Measurements from ENCODE around the gene SP3. TPM values are rescaled to one million over a fixed set of nuclear protein-coding genes. Genes with fewer than 3 reads are reported as not detected.

Gene SP3
- polyA plus RNA-seq, 6 donors from 2014 or later, result 45.7 to 84.3 (median 66.9) TPM

DNA sequence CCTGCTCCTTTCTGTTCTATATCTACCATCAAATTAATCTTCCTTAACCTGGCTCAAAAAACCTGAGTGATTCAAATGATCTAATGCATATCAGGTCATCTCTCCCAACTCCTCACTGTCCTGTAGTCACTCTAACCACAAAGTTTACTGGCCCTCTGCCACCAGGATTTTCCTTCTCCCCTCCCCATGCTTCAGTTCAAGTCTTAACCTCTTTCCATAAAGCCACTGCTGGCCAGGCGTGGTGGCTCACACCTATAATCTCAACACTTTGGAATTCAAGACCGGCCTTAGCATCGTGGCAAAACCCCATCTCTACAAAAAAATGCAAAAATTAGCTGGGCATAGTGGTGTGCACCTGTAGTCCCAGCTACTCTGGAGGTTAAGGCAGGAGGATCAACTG is 7.5 kb upstream of the SP3 start:
- ATAC-seq (ENCODE audit: low read depth in 2 of 2), result no peak
- H3K36me3 Mint-ChIP-seq, result no peaks in the 10 kb centered on the region
- H3K27ac Mint-ChIP-seq, result peak overlapping the region in 1 of 6 donors; percentile 8
- no peak overlapping the region for H3K4me3 Mint-ChIP-seq
- no peaks in the 10 kb centered on the region for H3K9me3 Mint-ChIP-seq
- peaks cover 0 to 5% (median 5%) of the 10 kb centered on the region in 3 donors for H3K4me1 Mint-ChIP-seq
- no peaks in the 10 kb centered on the region for H3K27me3 Mint-ChIP-seq
- DNase-seq, result no peak

- H3K27me3 Mint-ChIP-seq, result no peaks in the 10 kb centered on the region
- no peaks in the 10 kb centered on the region for H3K9me3 Mint-ChIP-seq
- no peak for DNase-seq
- no peak overlapping the region for H3K27ac Mint-ChIP-seq
- peaks cover 0 to 5% (median 5%) of the 10 kb centered on the region in 3 donors for H3K4me1 Mint-ChIP-seq
- ATAC-seq (ENCODE audit: low read depth in 2 of 2), result no peak
- no peak overlapping the region for H3K4me3 Mint-ChIP-seq
- H3K36me3 Mint-ChIP-seq, result no peaks in the 10 kb centered on the region
These were observed 7.0 kb upstream of the SP3 start for GRCh38 chr2:173972165-173972564.

DNA sequence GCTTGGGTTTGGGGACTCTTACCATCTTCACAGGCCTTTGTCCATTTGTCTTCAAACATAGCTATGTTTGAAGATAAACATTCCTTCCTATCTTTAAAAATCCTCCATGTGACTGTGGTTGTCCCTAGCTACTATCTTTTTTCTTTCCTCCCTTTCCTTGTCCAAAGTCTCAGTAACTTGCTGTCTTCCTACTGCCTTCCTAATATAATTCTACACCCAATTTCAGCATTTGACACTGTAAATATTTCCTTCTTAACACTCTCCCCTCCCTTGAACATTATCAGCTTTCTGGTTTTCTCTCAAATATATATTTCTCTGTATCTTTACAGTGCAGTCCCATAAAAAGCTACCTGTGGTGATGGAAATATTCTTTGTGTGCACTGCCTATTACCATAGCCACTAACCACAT is 5.3 kb upstream of the SP3 start:
- Mint-ChIP-seq H3K4me3 (no peak overlapping the region), H3K27ac (no peak overlapping the region), H3K9me3 (no peaks in the 10 kb centered on the region), H3K36me3 (no peaks in the 10 kb centered on the region), H3K27me3 (no peaks in the 10 kb centered on the region), H3K4me1 (peaks cover 14 to 18% (median 16%) of the 10 kb centered on the region in 3 donors)
- no peak for ATAC-seq (ENCODE audit: low read depth in 2 of 2)
- DNase-seq, result no peak

DNA sequence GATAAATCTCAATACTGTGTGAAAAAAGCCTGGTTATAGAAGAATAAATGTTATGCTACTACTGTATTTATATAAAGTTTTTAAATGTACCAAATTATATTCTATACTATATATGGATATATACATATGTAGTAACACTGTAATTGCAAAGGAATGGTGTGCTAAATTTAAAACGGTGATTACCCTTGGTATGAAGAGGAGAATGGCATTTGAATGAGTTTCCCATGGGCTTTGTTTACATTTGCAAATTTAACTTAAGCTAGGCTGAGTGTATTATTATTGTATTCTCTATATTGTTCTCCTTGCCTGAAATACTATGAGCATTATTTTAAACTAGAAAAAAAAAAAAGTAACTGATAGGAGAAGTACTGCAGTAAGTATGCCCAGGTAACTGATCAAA is 4.7 kb upstream of the SP3 start:
- H3K27me3 Mint-ChIP-seq, result no peaks in the 10 kb centered on the region
- H3K9me3 Mint-ChIP-seq, result no peaks in the 10 kb centered on the region
- peak overlapping the region in 1 of 6 donors; percentile 4 for H3K27ac Mint-ChIP-seq
- H3K36me3 Mint-ChIP-seq, result no peaks in the 10 kb centered on the region
- no peak overlapping the region for H3K4me3 Mint-ChIP-seq
- ATAC-seq (ENCODE audit: low read depth in 2 of 2) (no peak), DNase-seq (no peak)
- H3K4me1 Mint-ChIP-seq, result peaks cover 14 to 18% (median 16%) of the 10 kb centered on the region in 3 donors

- Mint-ChIP-seq H3K9me3 (no peaks in the 10 kb centered on the region), H3K4me1 (peaks cover 14 to 18% (median 16%) of the 10 kb centered on the region in 3 donors), H3K4me3 (peak overlapping the region in 1 of 8 donors; percentile 71), H3K36me3 (no peaks in the 10 kb centered on the region), H3K27me3 (no peaks in the 10 kb centered on the region), H3K27ac (peak overlapping the region in 3 of 6 donors; percentile 39 to 88 (median 64))
- ATAC-seq (ENCODE audit: low read depth in 2 of 2) (no peak), DNase-seq (no peak)
These were observed 3.4 kb upstream of the SP3 start for GRCh38 chr2:173968551-173968950.

- H3K27ac Mint-ChIP-seq, result peak overlapping the region; percentile 98 to 99 (median 99)
- DNase-seq (no peak), ATAC-seq (ENCODE audit: low read depth in 2 of 2) (no peak)
- peaks cover 0 to 4% of the 10 kb centered on the region in 2 donors for H3K36me3 Mint-ChIP-seq
- H3K27me3 Mint-ChIP-seq, result no peaks in the 10 kb centered on the region
- no peaks in the 10 kb centered on the region for H3K9me3 Mint-ChIP-seq
- peak overlapping the region; percentile 95 to 99 (median 98) for H3K4me3 Mint-ChIP-seq
- H3K4me1 Mint-ChIP-seq, result peaks cover 26 to 34% (median 30%) of the 10 kb centered on the region in 3 donors
These were observed 1.3 kb upstream of the SP3 start for GRCh38 chr2:173966274-173967098.

DNA sequence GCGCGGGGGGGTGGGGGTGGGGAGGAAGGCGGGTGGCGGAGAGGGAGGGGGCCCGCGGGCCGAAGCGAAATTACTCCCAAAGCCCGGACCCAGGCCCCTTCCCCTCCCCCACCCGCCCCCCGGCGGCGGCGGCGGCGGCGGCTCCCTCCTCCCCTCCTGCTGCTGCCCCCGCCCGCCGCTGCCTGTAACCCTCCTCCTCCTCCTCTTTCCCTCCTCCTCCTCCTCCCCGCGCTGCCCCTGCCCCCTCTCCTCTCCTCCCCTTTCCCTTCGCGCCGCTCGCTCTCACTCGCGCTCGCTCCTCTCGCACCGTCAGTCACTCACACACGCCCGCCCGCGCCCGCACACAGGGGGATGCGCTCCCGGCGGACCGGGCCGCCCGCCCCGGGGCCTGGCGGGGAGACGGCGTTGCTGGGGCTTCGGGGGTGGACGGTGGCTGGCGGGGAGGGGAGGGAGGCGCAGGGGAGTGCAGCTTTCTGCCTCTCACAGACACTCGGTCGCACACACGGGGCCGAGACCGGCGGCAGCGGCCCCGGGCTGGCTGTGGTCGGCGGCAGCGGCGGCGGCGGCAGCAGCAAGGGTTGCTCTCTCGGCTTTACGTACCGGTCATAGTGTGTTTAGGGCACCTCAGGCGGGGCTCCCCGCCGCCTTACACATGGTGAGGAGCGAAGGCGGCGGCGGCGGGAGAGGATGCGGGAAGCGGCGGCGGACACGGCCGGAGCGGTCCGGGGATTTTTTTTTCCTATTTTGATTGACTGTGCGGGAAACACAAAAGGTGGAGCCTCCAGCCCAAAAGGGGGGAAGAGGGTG is 405 bp downstream of the SP3 start:
- peaks cover 34 to 46% (median 43%) of the 10 kb centered on the region in 3 donors for H3K4me1 Mint-ChIP-seq
- peaks cover 0 to 6% (median 0%) of the 10 kb centered on the region in 7 donors for H3K9me3 Mint-ChIP-seq
- no peaks in the 10 kb centered on the region for H3K27me3 Mint-ChIP-seq
- ATAC-seq (ENCODE audit: low read depth in 2 of 2) (peak; percentile 16 to 20), DNase-seq (peak; percentile 75)
- H3K27ac Mint-ChIP-seq, result peak overlapping the region; percentile 98 to 99 (median 99)
- H3K36me3 Mint-ChIP-seq, result peaks cover 0 to 4% of the 10 kb centered on the region in 2 donors
- H3K4me3 Mint-ChIP-seq, result peak overlapping the region; percentile 95 to 99 (median 98)

DNA sequence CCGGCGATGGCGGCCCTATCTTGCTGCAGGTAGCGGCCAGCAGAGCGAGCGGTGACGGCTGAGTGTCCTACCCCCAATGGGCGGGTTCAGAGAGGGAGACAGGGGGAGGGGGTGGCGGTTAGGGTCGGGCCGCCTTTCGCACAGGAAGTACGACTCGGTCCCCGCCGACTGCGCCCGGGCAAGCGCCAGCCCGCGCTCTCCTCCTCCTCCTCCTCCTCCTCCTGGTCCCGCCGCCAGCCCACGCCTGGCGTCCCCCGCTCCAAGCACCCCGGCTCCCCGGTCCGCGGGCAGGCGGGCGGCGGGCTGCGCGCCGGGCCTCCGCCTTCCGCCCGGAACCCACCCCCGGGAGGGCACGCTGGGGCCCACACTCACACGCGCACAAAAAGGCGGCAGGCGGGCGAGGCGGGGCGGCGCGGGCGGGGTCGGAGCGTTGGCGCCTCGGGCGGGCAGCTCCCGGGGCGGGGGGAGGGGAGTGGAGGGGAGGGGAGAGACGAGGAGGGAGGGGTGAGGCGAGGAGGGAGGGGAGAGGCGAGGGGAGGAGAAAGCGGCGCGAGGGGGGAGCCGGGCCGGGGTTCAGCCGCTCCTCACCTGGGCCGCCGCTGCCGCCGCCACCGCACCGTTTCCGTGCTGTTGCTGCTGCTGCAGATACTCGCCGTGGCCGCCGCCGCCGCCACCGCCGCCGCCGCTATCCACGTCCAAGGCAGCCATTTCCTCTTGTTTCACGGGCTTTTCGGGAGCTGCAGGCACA is 1.2 kb downstream of the SP3 start:
- Mint-ChIP-seq H3K4me3 (peak overlapping the region; percentile 83 to 97 (median 91)), H3K36me3 (peaks cover 0 to 4% of the 10 kb centered on the region in 2 donors), H3K9me3 (peaks cover 0 to 6% (median 0%) of the 10 kb centered on the region in 7 donors), H3K4me1 (peaks cover 38 to 52% (median 48%) of the 10 kb centered on the region in 3 donors), H3K27ac (peak overlapping the region; percentile 21 to 99 (median 89)), H3K27me3 (no peaks in the 10 kb centered on the region)
- ATAC-seq (ENCODE audit: low read depth in 2 of 2) (peak; percentile 56), DNase-seq (peak; percentile 91)

DNA sequence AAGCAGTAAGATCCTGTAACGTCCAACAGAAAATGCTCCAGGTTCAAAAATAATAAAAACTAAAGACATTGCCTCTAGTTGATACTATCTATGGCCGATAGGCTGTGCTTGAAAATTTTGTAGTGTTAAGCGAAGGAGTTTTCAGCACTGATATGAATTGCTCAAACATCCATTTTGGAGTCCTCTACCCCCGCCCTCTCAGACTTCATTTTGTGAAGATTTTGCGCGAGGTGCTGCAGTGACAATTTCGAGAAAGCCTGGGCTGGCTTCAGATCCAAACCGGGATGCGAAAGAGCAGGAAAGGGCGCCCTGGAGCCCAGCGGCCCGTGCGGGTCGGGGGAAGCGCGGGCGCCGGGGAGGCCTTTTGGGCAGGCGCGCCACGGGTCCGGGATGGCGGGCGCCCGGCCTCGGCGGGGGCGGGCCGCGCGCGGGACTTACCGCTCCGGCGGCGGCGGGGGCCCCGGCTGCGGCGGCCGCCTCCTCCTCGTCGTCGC is 1.8 kb downstream of the SP3 start:
- peaks cover 0 to 6% (median 0%) of the 10 kb centered on the region in 7 donors for H3K9me3 Mint-ChIP-seq
- peak overlapping the region; percentile 99 to 100 (median 100) for H3K27ac Mint-ChIP-seq
- ATAC-seq (ENCODE audit: low read depth in 2 of 2) (peak; percentile 36 to 37), DNase-seq (peak; percentile 77)
- peaks cover 38 to 53% (median 51%) of the 10 kb centered on the region in 3 donors for H3K4me1 Mint-ChIP-seq
- H3K27me3 Mint-ChIP-seq, result no peaks in the 10 kb centered on the region
- H3K4me3 Mint-ChIP-seq, result peak overlapping the region; percentile 91 to 99 (median 96)
- H3K36me3 Mint-ChIP-seq, result peaks cover 0 to 6% of the 10 kb centered on the region in 2 donors

DNA sequence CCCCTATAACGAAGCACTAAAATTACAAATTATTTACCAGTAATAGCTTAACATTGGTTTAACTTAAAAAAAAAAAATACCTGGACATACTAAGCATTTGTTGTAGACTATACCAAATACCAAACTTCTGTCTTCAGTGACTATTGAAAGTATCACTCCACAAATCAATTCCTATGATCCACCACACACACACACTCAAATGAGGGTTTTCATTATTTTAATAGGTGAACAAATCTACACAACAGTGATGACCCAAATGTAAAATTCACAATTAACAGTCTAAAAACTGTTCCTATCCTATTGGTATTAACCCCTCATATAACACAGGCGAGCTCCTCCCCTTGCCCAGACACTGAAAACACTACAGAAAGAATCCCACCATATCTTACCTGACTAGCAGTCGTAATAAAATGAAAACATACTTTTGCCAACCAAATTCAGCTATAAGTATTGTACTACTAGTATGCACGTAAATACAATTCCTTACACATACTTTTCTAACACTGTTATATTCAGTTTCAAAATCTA is 2.5 kb downstream of the SP3 start:
- Mint-ChIP-seq H3K27me3 (no peaks in the 10 kb centered on the region), H3K4me3 (peak overlapping the region; percentile 91 to 99 (median 96))

GRCh38 chr2:173962031-173962430 is 3.1 kb downstream of the SP3 start:
- peaks cover 0 to 8% of the 10 kb centered on the region in 2 donors for H3K36me3 Mint-ChIP-seq
- H3K9me3 Mint-ChIP-seq, result peaks cover 0 to 6% (median 0%) of the 10 kb centered on the region in 7 donors
- peak overlapping the region; percentile 57 to 99 (median 96) for H3K4me3 Mint-ChIP-seq
- H3K27me3 Mint-ChIP-seq, result no peaks in the 10 kb centered on the region
- H3K27ac Mint-ChIP-seq, result peak overlapping the region; percentile 76 to 100 (median 99)
- ATAC-seq (ENCODE audit: low read depth in 2 of 2), result no peak
- H3K4me1 Mint-ChIP-seq, result peaks cover 47 to 62% (median 60%) of the 10 kb centered on the region in 3 donors
- no peak for DNase-seq

More for the DNA sequence above, 2.5 kb downstream of the SP3 start:
- peaks cover 0 to 8% of the 10 kb centered on the region in 2 donors for H3K36me3 Mint-ChIP-seq
- peak overlapping the region; percentile 92 to 100 (median 99) for H3K27ac Mint-ChIP-seq
- H3K9me3 Mint-ChIP-seq, result peaks cover 0 to 6% (median 0%) of the 10 kb centered on the region in 7 donors
- peaks cover 41 to 56% (median 55%) of the 10 kb centered on the region in 3 donors for H3K4me1 Mint-ChIP-seq
- DNase-seq, result no peak
- no peak for ATAC-seq (ENCODE audit: low read depth in 2 of 2)

DNA sequence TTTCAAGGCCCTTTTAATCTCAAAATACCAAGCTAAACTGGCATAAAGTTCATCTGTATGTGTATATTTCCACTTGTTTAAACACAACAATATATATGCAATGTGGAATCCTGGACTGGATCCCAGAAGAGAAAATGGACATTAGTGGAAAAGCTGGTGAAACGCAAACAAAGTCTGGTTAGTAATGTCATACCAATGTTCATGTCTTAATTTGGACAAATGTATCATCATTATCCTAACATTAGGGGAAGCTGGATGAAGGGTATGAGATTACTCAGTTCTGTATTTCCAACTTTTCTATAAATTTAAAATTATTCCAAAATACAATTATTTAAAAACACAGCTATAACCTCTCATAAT is 3.8 kb downstream of the SP3 start:
- Mint-ChIP-seq H3K9me3 (peaks cover 0 to 6% (median 0%) of the 10 kb centered on the region in 7 donors), H3K36me3 (peaks cover 0 to 8% of the 10 kb centered on the region in 2 donors), H3K4me1 (peaks cover 48 to 63% (median 60%) of the 10 kb centered on the region in 3 donors), H3K4me3 (peak overlapping the region in 4 of 8 donors; percentile 20 to 95 (median 35)), H3K27me3 (no peaks in the 10 kb centered on the region), H3K27ac (peak overlapping the region in 3 of 6 donors; percentile 15 to 99 (median 76))
- DNase-seq, result no peak
- no peak for ATAC-seq (ENCODE audit: low read depth in 2 of 2)

All from naive B cell (primary cell).